Measurements from ENCODE around the gene ADARB1. TPM values are rescaled to one million over a fixed set of nuclear protein-coding genes. Genes with fewer than 3 reads are reported as not detected.

The ADARB1 gene
- total RNA-seq, 1 experiment from 2014 or later: 15.8 TPM

DNA sequence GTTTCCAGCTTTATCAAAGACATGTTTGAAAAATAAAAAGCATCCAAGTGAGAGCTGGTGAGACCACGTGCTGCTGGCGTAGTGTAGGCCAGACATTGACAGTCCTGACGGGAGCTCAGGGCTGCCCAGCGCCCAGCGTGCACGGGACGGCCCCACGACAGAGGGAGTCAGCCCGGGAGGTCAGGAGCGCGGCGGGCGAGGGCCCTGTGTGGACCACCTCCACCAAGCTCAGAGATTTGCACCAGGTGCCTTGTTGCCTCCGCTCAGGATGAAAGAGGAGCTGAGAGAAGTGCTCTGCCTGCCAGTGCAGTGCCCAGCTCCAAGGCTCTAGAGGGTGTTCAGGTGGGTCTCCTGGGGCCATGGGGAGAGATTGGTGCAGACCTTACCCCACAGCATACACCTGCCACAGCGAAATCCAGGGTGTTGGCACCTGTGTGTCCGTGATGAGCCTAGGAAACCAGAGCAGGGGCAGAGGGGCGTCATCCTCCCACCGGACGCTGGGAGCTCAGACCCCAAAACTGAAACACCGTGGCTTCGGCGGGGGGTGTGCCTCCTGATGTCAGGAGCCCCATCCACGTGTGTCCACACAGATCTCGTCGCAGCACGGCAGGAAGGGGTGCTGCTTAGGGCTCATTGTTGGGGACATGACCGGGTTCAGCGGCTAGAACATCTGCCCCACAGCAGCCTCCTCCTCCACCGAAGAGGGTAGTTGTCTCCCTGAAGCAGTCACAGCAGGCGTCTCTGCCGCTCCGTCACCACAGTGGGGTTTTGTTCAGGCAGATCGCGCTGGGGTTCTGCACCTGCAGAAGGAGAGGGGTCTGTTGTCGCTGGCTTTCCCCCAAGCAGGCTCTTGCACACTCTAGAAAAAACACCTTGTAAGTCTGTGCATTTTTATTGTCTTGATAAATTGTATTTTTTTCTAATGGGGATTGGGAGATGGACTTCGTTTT, 149.1 kb downstream of the ADARB1 start:
- Histone ChIP-seq H3K4ac (ENCODE audit: low read depth, low read length) (no peak overlapping the region), H3K9me3 (ENCODE audit: control insufficient read depth, low read depth, low read length) (no peaks in the 10 kb centered on the region), H2BK12ac (ENCODE audit: insufficient read length, low read depth, low read length) (no peak overlapping the region), H2BK20ac (ENCODE audit: low read depth, low read length, poor library complexity, severe bottlenecking) (no peak overlapping the region), H4K91ac (ENCODE audit: insufficient read length, low read depth, low read length) (no peak overlapping the region), H3K79me1 (ENCODE audit: insufficient read depth, low read depth, low read length, poor library complexity, severe bottlenecking) (no peaks in the 10 kb centered on the region), H3K14ac (ENCODE audit: insufficient read depth, low read length) (no peak overlapping the region; the same call in 1 of the 2 replicates), H2AK5ac (ENCODE audit: insufficient read length, low read length) (no peak overlapping the region), H3K9ac (ENCODE audit: extremely low read depth, insufficient read length, low read length) (no peak overlapping the region), H3K79me2 (ENCODE audit: insufficient read depth, low read length) (no peaks in the 10 kb centered on the region), H3K27me3 (ENCODE audit: insufficient read depth, low read length) (no peaks in the 10 kb centered on the region), H3K4me2 (ENCODE audit: insufficient read depth, insufficient read length, low read length) (no peak overlapping the region), H2AFZ (ENCODE audit: low read length) (no peak overlapping the region), H2BK120ac (ENCODE audit: low read depth, low read length, poor library complexity, severe bottlenecking) (no peak overlapping the region), H3K23ac (ENCODE audit: insufficient read length, low read depth, low read length) (no peak overlapping the region), H4K8ac (replicated peaks; ENCODE audit: insufficient read length, low read depth, low read length) (no peak overlapping the region), H3K56ac (ENCODE audit: insufficient read length, low read depth, low read length) (no peak overlapping the region), H3T11ph (ENCODE audit: low read length) (no peak overlapping the region), H3K4me1 (ENCODE audit: insufficient read depth, low read length) (peaks cover 3% of the 10 kb centered on the region; the same call in 1 of the 2 replicates), H3K18ac (ENCODE audit: insufficient read length, low read depth, low read length) (no peak overlapping the region), H3K27ac (ENCODE audit: insufficient read length, low read depth, low read length) (no peak overlapping the region), H2BK5ac (ENCODE audit: insufficient read length, low read length) (no peak overlapping the region), H4K5ac (ENCODE audit: insufficient read length, low read depth, low read length) (no peak overlapping the region), H2BK15ac (ENCODE audit: low read depth, low read length) (no peak overlapping the region), H3K23me2 (ENCODE audit: insufficient read length, low read depth, low read length, poor library complexity, severe bottlenecking) (no peaks in the 10 kb centered on the region), H4K20me1 (ENCODE audit: control insufficient read depth, insufficient read depth, insufficient read length) (no peaks in the 10 kb centered on the region)
- Mint-ChIP-seq H3K4me1 (peaks cover 11 to 13% of the 10 kb centered on the region in 2 experiments; a peak in 3 of 4 replicates), H3K4me3 (no peak overlapping the region), H3K36me3 (ENCODE audit: insufficient read depth in 1 of 3, low read depth in 3 of 3) (peaks cover 0 to 2% (median 0%) of the 10 kb centered on the region in 3 experiments; a peak in 3 of 7 replicates), H3K27ac (0 out of 7 replicates have a peak overlapping the region, but pooled peaks of 1 of the 3 experiments have one; percentile 63), H3K9me3 (no peaks in the 10 kb centered on the region; a peak in 2 of 5 replicates), H3K27me3 (ENCODE audit: low read depth) (no peaks in the 10 kb centered on the region)
- TF ChIP-seq, protein P1, sequence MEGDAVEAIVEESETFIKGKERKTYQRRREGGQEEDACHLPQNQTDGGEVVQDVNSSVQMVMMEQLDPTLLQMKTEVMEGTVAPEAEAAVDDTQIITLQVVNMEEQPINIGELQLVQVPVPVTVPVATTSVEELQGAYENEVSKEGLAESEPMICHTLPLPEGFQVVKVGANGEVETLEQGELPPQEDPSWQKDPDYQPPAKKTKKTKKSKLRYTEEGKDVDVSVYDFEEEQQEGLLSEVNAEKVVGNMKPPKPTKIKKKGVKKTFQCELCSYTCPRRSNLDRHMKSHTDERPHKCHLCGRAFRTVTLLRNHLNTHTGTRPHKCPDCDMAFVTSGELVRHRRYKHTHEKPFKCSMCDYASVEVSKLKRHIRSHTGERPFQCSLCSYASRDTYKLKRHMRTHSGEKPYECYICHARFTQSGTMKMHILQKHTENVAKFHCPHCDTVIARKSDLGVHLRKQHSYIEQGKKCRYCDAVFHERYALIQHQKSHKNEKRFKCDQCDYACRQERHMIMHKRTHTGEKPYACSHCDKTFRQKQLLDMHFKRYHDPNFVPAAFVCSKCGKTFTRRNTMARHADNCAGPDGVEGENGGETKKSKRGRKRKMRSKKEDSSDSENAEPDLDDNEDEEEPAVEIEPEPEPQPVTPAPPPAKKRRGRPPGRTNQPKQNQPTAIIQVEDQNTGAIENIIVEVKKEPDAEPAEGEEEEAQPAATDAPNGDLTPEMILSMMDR (conservative IDR thresholded peaks at IDR 0.05): no peak
- no CpG with 5 or more reads among the region's 36 CpGs for WGBS (ENCODE audit: extremely low coverage, insufficient read length, low lambda C conversion rate)
- no peak for DNase-seq
